HS-27A (cell line): Measurements from ENCODE around the gene PALS2.
A peak's percentile ranks its signal among the peaks of the same experiment; 100 is the strongest.

ENCODE experiments used
- DNase-seq: peaks from one replicate; pipeline ENCODE4 v3.0.0-alpha.2; 2012; ENCODE audit warnings: low read depth, missing footprints

The PALS2 gene, protein sequence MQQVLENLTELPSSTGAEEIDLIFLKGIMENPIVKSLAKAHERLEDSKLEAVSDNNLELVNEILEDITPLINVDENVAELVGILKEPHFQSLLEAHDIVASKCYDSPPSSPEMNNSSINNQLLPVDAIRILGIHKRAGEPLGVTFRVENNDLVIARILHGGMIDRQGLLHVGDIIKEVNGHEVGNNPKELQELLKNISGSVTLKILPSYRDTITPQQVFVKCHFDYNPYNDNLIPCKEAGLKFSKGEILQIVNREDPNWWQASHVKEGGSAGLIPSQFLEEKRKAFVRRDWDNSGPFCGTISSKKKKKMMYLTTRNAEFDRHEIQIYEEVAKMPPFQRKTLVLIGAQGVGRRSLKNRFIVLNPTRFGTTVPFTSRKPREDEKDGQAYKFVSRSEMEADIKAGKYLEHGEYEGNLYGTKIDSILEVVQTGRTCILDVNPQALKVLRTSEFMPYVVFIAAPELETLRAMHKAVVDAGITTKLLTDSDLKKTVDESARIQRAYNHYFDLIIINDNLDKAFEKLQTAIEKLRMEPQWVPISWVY

DNA sequence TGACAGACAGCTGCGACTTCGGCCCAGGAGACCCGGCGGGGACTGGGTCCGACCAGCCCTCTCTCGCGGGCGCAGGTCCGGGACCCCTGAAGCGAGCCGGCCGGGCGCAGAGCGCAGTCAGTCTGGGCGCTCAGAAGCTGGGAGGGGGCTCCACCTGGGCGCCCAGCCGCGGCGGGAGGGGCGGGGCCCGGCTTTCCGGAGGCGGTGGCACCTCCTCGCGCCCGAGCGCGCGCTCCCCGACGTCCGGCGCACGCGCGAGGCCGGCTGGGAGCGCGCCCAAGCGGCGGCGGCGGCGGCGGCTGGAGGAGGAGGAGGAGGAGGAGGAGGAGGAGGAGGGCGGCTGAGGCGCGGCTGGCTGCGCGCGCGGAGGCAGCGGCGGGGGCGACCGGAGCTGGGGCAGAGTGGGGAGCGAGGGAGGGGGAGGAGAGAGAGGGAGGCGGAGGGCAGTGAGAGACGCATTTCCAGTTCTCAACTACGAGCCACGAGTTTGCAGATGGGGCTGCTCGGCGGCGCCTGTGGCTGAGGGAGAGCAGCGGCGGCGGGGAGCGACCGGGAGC, at the start of gene PALS2:
TSS of gene PALS2 (plus strand) at position 456 of the 557 bp plus-strand sequence. CDS start 50,216 bp downstream, outside the sequence.
- DNase-seq = peak; percentile 12

DNA sequence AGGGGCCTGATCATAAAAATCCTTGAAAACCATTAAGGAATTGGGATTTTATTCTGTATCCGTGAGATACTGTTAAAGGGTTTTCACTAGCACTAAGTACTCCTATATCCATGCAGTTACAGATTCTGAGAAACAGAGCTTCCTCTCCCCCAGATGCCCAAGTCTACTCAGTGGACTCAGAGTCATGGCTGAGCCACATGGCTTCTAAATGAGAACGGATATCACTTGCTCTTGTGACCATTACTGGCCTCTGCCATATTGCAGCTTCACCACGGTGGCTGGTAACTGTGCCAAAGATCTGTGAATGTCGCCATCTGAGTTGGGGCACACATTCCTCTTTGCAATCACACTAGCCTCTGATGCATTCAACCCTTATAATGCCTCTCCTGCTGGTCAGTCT, 42.0 kb upstream of the PALS2 start:
- DNase-seq = no peak

DNA sequence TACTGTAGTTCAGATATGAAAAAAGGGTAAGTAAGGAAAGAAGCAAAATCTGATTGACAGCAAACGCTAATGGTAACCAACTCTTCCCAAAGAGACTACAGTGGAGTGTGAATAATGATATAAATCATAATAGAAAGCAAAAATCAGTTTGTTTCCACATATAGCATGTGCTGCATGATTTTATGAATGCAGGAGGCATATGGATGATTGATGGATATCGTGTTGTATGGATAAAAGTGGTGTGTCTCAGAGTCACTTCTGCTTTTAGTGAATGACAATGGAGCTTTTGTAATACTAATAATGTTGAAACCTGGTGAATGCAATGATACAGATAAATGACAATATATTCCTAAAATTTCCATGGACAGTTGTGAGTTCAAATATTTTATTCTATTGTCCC, 36.6 kb upstream of the PALS2 start:
- DNase-seq = no peak

DNA sequence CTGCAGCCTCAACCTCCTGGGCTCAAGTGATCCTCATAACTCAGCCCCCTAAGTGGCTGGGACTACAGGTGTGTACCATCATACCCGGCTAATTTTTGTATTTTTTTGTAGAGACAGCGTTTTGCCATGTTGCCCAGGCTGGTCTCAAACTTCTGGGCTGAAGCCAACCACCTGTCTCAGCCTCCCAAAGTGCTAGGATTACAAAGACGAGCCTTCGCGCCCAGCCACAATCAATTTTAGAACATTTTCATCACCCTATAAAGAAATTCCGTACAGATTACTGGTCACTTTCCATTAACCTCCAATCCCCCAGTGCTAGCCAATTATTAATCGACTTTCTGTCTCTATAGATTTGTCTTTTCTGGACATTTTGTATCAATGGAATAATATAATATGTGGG, 32.3 kb upstream of the PALS2 start:
- DNase-seq = no peak

DNA sequence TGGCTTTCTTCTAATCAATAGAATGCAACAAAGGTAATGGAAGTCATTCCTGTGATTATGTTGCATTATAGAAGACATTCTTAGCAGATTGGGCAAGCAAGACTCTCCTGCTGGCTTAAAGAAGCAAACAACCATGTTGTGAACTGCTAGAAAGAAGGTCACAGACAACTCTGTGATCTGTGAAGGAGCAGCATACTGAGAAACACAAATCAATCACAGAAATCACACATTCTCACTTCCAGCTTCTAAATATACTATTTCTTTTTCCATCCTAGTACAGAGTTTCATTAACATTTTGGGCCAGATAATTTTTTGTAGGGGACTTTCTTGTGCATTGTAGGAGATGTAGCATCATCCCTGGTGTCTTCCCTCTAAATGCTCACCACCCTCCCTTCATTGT, 28.0 kb upstream of the PALS2 start:
- DNase-seq = no peak

DNA sequence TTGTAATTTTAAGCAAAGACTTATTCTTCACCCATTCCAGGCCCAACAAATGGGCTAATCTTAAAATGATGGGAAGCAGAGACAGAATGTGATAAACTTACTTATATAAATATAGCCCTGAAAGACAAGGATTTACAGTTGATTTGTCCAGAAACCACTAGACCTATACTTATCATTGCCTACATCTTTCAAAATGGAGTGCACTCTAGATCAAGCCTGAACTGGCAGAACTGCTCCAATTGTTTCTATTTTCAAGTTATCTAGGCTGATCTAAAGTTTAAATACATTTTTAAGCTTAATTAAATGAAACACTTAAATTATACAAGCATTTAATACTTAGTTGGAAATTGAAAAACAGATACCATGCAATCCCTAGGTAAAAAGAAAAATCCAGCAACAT, 24.9 kb upstream of the PALS2 start:
- no peak for DNase-seq

DNA sequence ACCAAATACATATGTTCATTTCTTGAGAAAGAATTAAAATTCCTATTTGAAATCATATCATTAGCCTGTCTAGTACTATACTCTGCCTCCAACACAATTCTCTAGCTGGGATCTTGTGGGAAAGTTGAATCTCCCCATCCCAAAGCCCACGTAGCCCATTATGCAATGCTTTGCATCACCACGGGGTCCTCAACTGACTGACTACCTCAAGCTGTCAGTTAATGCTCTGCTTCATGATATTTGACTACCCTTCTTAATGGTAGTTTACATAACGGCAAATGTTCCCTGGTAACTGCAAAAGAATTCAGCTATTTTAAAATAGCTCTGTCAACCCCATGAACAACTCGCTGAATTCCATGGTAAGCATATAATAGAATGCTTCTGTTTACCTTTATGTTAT, 23.3 kb upstream of the PALS2 start:
- DNase-seq = no peak

DNA sequence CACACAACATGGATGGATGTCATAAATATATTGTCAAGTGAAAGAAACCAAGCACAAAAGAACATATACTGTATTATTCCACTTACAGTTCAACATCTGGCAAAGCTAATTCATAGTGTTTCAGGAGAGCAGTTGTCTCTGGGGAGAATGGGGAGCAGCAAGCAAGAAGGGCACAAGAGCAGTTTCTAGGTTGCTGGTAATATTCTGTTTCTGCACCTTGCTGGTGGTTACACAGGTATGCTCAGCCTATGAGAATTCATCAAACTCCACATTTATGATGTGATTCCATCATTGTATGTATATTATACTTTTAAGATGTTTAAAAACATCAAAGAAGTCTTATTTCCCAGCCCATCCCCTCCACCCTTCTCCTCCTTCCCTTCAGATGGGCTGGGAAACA, 18.1 kb upstream of the PALS2 start:
- DNase-seq = no peak

DNA sequence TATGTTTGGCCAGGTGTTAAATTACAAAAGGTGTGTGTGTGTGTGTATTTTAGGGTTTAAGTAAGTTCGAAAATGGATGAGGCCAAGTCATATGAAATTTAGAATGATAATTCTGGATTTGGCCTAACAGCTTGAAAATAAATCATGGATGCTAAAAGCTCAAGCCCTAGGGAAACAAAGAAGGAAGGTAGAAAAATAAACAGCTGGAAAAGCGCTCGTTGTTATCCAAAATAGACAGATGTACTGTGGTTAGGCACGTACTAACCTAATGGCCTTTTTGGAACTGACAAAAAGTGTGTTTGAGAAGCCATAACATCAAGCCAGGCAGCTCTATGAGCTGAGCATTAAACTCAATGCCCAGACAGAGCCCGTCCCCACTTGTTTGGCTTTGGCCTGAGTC, 17.5 kb upstream of the PALS2 start:
- no peak for DNase-seq

DNA sequence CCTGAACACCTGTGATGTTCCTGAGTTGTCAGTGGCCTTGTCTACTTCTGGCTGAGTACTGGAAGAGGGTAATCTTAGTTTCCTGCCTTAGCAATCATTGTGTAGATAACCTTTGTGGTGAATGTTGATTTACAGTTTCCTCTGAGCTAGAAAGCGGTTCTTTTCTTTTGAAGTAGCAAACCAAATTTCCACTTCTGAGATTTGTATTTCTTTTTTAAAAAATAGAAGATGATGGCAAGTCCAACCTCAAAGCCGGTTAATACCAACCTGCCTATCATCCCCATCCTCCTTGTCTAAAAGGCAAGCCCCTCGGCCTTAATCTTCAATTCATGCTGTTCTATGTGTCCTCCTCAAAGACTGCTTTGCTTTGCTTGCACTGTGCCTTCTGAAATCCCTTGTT, 12.5 kb upstream of the PALS2 start:
- no peak for DNase-seq

DNA sequence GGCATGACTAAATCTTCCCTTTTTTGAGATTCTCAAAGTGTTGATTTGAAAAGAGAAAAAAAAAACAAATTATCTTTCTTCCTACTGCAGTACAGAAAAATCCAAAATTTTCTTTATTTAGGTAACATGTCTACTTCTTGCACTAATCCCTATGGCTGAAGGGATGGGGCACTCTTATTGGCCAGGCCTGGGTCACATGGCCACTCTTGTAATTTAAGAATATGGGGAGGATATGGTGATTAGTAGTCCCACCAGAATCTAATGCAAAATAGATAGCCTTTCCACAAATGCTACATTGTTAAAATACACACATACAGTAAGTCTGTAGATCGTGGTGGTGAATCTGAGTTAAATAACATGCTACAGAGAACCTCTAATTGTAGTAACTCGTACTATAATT, 7.0 kb upstream of the PALS2 start:
- no peak for DNase-seq

DNA sequence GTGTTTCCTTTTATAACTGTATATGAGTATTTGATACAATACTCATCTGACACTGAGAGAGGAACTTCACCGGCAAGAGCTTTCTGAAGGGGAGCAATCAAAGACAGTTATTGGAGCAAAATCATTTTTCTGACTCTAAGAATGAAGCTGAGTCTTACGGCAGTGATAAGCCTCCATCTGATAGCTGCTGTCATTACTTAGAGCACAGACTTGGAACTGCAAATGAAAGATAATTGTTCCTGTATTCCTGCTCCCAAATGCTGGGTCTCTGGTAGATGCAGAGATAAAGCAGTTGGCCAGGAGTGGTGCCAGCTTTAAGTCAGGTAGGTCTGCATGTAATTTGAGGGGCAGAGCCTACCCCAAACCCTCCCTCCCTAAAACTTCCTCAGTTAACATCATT, 2.3 kb upstream of the PALS2 start:
- no peak for DNase-seq

DNA sequence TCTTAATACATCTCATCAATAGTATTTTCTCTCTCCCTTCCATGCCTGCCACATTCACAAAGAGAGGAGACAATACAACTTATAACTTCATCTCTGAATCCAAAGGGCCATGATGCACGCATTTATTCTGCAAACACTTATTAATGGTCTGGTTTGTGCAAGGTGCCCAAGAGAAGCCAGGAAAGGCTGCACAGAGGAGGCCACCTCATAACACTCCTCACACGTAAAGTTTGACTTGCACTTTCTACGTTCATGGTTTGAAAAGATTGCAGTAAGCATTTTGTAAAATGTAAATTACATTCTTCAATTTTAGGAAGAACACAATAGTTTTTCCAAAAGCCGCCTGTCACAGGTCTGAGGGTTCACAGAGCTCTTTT, 1.2 kb upstream of the PALS2 start:
- DNase-seq = no peak

DNA sequence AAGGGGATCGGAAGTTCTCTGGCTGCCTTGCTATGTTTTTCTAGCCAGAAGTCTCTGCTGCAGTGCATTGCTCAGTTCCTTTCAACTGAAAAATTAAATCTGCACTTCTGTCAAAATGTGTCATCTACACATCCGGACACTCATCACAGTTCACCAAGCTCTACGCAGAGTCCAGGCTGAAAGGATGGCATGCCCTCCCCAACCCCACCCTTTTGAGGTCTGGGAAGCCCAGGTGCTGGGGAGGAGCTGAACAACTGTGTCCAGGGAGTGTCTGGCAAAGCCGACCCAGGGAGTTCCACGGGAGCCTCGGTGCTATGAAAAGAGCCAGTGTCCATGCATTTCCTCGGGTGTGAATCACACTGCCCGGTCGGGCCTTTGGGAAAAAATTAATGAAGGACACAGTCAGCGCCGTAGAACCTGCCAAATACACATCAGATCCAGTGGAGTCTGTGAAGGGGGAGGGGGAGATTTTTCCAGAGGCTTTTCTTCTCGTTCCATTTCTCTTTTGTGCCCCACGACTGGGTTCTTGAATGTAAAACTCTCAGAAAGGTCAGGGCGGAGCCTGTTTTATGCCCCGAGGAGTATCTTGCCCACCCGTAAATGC, 757 bp upstream of the PALS2 start:
- DNase-seq = no peak

DNA sequence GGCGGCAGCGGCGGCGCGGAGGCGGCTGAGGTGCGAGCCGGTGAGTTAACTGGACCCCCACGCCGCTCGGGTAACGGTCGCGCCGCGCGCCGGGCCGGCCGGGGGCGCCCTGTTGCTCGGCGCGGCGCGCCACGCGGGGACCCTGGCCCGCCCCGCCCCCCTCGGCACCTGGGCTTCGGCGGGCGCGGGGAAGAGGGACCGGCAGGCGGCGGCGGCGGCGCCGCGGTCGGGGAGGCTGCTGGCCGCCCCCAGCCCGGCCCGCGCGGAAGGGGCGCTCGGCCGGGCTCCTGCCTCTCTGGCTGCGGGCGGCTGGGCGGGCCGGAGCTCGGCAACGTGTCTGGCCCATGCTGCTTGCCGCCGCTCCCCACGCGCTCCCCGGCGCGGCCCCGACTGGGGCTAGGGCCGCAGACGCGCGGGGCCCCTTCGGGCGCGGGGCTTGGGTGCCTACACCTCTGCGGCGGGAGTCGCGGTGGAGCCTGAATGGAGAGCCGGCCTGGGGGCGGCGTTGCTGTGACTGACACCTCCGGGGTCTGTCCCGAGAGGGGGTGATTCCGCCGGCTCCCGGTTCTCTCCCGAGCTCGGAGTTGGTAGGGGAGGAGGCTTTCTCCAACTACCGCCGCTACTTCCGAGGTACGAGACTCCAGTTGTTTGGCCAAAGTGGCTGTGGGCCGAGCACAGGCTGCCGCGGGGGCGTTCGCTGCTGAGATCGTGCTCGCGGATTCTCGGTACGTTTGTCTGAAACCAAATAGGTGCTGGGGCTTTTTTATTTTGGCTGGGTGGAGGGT, 494 bp downstream of the PALS2 start:
- DNase-seq = no peak

DNA sequence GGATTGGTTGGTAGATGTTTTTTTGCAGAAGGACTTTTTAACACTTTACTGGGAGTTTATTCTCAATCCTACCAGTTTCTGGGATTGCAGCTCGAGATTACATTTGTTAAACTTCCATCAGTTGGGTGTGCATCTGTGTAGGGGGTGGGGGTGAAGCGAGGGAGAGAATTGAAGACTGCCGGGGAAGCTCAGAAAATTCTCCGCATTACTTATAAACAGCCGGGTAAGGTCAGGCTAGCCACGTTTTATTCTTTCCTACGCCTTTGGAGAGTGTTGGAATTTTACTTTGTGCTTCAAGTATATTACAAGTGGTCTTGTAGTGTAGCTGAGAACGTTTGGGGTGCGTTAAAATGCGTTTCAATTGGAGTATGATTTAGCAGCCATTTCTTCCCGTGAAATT, 1.1 kb downstream of the PALS2 start:
- no peak for DNase-seq

DNA sequence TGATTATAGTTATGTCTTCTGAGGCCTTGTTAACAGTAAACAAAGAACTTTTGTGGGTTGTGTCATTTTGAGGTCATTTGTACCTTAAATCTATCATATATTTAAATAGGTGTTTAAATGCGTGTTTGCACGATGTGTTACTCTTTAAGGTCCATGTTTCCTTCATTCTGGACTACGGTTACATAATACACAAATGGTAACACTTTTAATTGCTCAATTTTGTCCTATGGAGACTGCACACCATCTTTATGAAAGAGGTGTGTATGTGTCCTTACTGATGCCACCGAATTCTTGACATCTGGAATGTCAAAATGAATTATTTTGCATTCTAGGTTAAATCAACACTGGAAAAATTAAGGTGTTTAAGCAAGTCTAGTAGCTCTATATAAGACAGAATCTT, 1.7 kb downstream of the PALS2 start:
- no peak for DNase-seq

DNA sequence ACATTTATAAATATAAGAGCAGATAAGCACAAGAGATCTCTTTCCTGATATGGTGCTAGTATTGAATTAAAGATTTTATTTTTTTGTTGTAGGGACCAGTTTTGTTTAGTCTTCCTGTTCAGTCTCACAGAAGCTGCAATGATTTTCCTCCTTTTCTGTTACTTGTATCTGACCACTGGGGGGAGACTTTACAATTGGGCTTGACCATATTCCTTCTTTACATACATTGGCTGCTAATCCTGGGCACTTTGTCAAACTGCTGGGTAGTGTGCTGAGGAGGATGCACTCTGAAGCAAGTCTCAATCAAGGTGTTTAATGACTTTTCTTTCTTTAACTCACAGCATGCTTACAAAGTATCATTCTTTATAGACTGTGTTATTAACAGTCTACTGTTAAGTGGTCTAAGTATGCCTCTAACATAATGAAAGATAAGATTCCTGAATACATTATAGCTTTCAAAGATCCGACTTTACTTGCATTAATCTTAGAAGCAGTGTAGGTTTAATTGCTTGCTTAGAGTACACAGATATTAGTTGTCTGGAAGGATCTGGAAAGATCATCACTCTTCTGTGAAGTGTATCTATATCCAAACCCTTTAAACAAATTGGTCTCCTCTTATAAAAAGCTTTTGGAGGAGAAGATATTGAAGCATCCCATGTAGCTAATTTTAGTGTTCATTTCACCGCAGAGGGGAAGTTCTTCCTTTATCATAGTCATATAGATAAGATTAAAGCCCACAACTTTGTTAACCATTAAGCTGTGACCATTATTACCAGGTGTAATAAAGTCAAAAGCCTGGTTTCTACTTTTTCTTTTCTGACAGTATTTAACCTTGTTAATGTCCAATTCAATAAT, 3.1 kb downstream of the PALS2 start:
- peak; percentile 12 for DNase-seq

DNA sequence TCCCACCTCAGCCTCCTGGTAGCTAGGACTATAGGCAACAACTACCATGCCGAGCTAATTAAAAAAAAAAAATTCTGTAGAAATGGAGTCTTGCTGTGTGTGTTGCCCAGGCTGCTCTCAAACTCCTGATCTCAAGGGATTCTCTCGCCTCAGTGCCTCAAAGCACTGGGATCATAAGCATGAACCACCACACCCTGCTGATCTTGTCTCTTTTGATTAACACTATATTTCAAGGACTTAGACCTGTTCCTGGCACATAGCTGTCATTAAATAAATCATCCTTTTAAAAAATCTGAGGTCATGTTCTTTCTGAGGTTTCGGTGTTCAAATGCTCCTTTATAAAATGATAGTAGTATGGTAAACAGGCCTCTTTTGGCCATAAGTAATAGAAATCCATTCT, 4.8 kb downstream of the PALS2 start:
- no peak for DNase-seq

DNA sequence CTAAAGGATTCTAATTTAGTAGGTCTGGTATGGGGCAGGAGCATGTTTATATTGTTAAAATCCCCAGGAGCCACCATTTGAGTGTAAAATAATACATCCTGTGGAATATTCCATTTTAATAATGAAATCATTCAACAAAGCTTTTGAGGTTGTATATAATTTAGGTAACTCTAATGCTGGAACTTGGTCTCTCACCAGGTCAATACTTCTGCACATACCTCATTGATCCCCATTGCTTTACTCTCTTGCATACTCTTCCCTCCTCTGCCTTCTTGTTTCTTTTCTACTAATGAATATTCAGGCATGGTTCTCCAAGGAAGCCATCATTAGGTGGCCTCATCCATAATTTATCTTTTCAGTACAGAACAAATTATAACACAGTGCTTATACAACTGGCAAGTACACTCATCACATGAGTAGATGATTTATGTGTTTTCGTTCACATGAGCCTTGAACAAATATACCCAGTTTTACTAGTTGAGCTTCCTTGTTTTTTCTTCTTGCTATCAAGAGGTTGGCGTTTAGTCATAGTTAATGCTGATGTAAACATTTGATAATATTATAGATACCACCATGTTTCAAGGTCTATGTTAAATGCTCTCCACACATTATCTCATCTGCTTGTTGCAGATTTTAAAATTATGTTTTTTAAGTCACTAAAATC, 7.2 kb downstream of the PALS2 start:
- DNase-seq = no peak

DNA sequence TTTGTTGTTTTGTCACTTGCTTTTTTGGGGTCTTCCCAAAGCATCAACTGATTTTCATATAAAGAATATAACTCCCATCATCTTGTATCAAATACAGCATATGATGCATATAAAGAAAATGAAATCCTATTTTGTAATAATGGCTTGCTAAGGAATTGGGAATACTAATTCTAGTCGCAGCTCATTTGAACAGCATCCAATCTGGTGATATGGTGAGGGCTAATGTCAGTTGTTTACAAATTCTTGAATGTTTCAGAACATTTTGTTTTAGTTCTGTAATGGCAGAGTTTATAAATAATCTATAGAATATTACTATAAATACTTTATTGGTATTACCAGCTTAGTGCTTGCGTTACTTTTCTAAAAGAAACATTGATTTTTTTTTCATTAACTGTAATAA, 8.9 kb downstream of the PALS2 start:
- DNase-seq = no peak
